HG02642 (cell line): ENCODE results near the gene WFDC10B.
"Not testable (repeated sequence)": the region's sequence is repeated elsewhere in the genome, so short reads cannot be mapped to it uniquely, and the experiment has no call there.

Experiments
- ATAC-seq: cut with Tn5 transposase; IDR thresholded peaks from one replicate; pipeline ENCODE4 v1.9.1; 2021; ENCODE audit warnings: mild to moderate bottlenecking; ENCODE audit not compliant: unreplicated experiment, poor library complexity

WFDC10B gene

DNA sequence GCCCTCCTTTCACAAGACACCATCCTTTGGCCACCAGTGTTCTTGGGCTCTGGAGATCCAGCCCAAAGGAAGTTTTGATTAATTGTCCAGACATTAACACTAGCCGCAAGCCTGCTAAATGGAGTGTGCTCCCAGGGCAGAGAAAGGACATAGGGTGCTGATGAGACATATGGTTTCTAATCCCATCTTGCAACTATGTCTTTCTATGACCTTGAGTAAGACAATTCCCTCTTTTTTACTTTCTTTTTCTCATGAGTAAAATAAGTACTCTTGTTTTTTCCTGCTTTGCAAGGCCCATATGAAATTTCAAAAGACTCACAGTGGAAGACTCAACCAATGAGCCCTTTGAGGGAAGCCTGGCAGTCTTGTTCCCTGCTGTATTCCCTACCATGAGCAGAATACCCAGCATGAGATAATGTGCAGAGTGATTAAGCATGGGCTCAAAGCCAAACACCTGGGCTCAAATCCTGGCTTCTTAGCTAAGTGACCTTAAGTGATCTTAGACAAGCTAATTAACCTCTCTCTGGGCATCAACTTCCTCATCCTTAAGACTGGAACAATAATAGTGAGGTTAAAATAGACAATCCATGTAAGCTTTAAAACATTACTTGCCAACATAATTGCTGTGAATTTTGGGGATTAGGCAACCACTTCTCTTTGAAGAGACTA is at the start of gene WFDC10B:
TSS of gene WFDC10B (minus strand) at position 51 of the 669 bp plus-strand sequence. CDS start 19,027 bp downstream, outside the sequence.
- no peak for ATAC-seq

DNA sequence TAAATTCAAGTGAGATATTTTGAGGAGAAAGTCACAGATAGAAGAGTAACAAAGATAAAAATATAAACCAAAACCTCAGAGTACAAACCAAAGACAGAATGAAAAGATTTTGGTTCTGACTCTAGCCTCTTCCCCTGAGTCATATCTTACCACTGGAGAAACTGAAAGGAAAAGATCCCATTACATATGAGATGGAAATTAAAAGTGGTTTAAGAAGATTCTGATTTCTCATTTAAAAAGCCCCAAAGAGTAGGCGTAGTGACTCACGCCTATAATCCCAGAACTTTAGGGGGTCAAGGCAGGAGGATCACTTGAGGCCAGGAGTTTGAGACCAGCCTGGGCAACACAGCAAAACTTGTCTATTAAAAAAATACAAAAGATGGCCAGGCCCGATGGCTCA is 47.9 kb upstream of the WFDC10B start:
- no peak for ATAC-seq

DNA sequence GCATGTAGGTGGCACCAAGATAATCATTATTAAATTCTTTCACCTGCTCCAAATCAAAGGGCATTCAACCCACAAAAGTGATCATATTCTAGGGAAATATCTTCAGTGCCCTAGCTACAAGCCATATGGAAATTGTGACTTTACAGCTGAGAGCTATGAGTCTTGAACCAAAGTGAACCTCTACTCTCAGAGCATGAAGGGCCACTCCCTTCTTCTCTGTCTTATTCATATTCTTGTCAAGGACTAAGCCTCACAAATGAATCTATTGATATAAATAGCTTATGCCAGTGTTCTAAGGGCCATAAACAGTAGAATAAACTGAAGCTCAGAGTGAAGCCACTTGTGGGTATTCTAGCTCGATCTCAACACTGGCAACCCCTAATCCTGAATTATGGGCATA is 46.9 kb upstream of the WFDC10B start:
- ATAC-seq, result no peak

DNA sequence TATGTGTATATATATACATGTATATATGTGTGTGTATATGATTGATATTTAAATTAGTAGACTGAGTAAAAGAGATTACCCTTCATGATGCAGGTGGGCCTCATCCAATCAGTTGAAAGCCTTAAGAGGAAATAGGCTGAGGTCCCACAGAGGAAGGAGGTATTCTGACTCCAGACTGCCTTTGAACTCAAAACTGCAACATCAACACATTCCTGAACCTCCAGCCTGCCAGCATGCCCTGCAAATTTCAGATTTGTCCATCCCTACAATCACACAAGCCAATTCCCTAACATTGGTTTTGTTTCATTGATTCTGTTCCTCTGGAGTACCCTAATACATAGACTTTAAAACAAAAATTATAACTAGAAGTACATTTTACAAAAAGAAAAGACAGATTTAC is 40.2 kb upstream of the WFDC10B start:
- ATAC-seq, result no peak

DNA sequence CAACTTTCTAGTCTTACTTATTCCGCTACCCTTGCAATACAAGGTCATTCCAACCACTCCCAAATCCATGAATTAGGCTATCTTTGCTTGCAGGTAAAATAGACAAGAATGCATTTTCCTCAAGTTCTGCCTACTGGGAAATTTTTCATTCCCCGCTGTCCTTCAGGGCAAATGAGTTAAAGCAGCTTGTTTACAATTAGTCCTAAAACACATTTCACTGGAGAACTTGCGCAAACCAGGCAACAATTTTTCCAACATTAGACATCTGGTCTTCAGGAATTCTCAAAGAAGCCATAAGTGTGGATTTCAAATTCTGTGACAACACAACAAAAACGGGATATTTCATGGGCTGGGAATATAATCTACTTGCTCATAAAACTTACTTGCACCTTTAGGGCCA is 37.8 kb upstream of the WFDC10B start:
- ATAC-seq, result no peak

DNA sequence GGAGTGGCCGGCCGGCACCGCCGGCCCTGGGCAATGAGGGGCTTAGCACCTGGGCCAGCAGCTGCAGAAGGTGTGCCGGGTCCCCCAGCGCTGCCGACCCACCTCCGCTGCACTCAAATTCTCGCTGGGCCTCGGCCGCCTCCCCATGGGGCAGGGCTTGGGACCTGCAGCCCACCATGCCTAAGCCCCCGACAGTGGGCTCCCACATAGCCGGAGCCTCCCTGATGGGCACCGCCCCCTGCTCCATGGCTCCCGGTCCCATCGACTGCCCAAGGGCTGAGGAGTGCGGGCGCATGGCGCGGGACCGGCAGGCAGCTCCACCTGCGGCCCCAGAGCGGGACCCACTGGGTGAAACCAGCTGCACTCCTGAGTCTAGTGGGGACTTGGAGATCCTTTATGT is 31.2 kb upstream of the WFDC10B start:
- ATAC-seq, result no peak

DNA sequence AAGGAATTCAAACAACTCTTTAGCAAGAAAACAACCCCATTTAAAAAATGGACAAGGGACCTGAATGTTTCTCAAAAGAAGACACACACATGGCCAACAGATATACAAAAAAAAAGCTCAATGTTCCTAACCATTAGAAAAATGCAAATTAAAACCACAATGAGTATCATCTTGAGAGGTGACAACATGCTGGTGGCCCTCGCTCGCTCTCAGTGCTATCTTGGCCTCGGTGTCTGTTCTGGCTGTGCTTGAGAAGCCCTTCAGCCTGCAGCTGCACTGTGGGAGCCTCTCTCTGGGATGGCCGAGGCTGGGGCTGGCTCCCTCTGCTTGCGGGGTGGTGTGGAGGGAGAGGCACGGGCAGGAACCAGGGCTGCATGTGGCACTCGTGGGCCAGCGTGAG is 30.7 kb upstream of the WFDC10B start:
- no peak for ATAC-seq

DNA sequence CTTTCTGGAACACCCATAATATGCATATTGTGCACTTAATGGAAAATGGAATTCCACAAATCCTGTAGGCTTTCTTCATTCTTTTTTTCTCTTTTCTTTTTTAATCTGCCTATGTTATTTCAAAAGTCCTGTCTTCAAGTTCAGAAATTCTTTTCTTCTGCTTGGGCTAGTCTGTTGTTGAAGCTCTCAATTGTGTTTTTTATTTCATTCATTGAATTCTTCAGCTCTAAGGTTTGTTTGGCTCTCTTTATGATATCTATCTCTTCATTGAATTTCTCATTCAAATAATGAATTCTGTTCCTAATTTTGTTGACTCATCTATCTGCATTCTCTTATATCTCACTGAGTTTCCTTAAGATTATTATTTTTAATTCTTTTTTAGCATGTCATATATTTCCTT is 27.4 kb upstream of the WFDC10B start:
- no peak for ATAC-seq

DNA sequence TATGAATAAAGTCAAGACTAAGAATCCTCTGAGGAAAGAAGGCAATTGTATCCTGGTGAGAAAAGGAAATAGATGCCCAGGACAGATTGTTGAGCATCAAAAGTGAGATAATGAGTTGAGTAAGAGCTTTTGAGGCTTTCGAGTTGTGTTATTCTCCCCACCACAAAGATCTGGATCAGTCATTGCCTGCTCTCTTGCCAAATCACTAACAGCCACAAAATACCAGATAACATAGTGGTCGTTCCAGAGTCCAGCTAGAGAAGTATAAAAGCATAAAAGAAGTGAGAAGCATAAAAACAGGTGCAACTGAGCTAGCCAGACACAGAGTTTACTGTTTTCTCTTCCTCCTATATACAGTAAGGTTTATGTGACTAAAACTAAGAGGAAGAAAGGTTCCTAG is 22.2 kb upstream of the WFDC10B start:
- no peak for ATAC-seq

DNA sequence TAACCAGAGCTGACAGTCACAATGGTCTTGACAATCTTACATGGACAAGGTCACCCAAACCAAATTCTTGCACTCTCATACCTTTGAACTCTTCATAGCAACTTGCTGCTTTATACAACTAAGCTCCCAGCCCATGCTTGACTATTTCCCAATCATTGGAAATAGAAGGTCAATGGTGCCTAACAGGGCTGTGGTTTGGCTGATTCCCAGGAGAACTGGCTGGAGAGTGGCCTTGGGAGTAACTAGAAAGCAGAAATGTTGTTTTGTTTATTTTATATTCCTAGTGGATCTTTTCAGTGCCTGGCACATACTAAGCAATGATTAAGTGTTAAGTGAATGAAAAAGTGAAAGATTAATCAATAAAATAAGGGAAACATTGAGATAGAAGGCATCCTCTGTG is 20.3 kb upstream of the WFDC10B start:
- no peak for ATAC-seq

DNA sequence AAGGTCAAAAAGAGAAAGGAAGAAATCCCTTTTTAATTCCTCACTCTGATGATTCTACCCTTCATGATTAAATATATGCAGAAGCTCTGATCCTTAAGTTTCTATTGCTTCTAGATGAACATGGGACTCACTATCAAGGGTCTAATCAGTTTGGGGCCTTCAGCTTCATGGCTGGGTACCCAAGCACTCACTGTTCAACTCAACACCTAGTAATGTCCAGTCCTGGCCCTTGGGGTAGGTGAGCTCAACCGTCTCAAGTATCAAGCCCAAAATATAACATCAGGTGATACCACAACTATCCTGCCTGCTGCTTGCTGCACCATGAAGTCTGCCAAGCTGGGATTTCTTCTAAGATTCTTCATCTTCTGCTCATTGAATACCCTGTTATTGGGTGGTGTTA is 17.2 kb upstream of the WFDC10B start, which contains the start of gene SPINT4:
TSS of gene SPINT4 (plus strand) at position 301 of the 400 bp plus-strand sequence. CDS start at position 322, 21 bp downstream.
- no peak for ATAC-seq

DNA sequence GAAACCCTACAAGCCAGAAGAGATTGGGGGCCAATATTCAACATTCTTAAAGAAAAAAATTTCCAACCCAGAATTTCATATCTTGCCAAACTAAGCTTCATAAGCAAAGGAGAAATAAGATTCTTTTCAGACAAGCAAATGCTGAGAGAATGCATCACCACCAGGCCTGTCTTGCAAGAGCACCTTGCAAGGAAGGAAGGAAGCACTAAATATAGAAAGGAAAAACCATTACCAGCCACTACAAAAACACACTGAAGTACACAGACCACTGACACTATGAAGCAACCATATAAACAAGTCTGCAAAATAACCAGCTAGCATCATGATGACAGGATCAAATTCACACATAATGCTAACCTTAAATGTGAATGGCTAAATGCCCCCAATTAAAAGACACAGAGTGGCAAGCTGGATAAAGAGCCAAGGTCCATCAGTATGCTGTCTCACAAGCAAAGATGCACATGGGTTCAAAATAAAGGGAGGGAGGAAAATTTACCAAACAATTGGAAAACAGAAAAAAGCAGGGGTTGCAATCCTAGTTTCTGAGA is 11.4 kb upstream of the WFDC10B start:
- ATAC-seq, result not testable (repeated sequence)

DNA sequence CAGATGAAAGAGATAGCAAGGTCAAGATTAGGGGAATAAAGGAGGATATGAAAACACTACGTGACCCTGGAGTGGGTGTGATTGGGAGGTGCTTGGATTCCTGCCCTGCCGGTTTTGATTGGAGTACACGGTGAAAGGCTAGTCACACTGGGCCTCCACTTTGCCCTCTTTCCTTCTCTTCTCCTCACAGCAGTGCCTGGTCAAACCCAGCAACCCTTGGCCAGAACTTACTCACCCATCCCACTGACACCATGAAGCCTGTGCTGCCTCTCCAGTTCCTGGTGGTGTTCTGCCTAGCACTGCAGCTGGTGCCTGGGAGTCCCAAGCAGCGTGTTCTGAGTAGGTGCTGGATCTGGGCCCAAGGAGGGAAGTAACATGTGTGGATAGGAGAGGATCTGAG is 2.9 kb downstream of the WFDC10B start, which contains the start of gene WFDC13:
TSS of gene WFDC13 (plus strand) at position 166 of the 400 bp plus-strand sequence. CDS start at position 252, 86 bp downstream.
- ATAC-seq, result no peak

DNA sequence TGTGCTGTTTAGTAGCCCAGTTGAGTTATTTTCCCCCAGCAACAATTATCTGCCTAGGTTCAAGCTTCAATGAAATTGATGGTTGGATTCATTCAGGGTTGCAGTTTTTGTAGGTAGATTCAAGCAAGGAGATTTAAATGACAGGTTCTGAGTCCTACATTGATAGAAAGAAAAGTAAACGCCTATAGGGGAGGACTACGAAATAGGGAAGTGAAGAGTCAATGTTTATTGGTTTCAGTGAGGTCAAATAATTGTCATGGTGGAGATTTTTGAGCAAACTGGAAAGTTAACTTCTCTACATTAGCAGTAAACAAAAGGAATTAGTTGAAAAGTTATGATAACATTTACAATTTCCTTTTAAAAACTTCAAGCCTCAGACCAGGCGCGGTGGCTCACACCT is 3.7 kb downstream of the WFDC10B start:
- no peak for ATAC-seq

DNA sequence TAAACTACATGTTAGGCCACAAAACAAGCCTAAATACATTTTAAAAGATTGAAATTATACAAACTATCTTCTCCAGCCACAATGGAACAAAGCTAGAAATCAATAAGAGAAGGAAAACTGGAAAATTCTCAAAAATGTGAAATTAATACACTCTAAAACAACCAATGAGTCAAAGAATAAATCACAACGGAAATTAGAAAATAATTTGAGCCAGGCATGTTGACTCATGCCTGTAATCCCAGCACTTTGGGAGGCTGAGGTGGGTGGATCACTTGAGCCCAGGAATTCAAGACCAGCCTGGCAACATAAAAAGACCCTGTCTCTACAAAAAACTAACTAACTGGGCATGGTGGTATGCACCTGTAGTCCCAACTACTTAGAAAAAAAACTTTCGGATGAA is 9.3 kb downstream of the WFDC10B start:
- ATAC-seq, result no peak

DNA sequence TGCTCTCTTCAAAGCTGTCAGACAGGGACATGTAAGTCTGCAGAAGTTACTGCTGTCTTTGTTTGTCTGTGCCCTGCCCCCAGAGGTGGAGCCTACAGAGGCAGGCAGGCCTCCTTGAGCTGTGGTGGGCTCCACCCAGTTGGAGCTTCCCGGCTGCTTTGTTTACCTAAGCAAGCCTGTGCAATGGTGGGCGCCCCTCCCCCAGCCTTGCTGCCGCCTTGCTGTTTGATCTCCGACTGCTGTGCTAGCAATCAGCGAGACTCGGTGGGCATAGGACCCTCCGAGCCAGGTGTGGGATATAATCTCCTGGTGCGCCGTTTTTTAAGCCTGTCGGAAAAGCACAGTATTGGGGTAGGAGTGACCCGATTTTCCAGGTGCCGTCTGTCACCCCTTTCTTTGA is 11.5 kb downstream of the WFDC10B start:
- ATAC-seq, result not testable (repeated sequence)

DNA sequence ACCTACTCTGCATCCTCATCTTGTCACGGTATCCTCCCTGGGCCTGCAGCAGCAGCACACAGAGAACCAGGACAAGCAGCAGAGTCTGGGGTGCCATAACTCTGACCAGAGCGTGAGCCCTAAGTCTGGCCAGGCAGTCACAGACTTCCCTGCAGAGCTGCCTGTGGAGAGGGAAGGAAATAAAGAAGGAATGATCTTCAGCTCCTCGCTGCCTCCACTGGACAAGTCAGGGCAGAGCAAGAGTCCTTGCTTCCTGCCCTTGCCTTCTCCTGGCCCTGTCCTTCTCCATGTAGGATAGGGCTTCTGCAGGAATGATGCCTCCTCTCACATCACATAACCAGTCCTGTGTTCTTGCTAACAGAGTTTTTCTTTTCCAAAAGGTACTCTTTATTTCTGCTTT is 18.9 kb downstream of the WFDC10B start:
- ATAC-seq, result no peak

DNA sequence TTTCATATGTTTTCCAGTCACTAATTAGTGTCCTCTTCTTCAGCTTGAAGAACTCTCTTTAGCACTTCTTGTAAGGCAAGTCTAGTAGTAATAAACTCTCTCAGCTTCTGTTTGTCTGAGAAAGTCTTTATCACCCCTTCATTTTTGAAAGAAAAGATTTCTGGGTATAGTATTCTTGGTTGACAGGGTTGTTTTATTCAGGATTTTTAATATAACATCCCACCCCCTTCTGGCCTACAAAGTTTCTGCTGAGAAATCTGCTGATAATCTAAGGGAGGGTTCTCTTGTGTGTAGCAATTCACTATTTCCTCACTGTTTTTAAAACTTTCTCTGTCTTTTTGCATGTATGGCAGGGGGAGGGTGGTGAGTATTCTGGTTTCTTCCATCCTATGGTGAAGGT is 25.2 kb downstream of the WFDC10B start:
- ATAC-seq, result no peak

DNA sequence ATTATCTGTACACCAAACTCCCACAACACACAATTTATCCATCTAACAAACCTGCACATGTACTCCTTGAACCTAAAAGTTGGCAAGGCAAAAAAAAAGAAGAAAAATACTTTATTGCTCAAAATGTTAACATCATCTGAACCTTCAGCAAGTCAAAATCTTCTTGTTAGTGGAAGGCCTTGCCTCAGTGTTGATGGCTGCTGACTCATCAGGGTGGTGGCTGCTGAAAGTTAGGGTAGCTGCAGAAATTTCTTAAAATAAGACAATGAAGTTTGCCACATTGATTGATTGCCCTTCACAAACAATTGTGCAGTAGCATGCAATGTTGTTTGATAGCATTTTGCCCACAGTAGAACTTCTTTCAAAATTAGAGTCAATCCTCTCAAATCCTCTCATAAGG is 32.1 kb downstream of the WFDC10B start:
- ATAC-seq, result no peak

DNA sequence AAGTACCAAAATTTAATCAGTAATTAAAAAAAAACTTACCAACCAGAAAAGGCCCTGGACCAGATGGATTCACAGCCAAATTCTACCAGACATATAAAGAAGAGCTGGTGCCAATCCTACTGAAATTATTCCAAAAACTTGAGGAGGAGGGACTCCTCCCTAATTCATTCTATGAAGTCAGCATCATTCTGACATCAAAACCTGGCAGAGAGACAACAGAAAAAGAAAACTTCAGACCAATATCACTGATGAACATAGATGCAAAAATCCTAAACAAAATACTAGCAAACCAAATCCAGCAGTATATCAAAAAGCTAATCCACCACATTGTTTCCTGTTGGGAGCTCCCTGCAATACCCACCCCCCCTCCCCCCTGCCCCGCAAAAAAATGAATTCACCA is 34.7 kb downstream of the WFDC10B start, which contains the start of gene WFDC11:
TSS of gene WFDC11 (minus strand) at position 101 of the 400 bp plus-strand sequence. CDS start 19,639 bp downstream, outside the sequence.
- no peak for ATAC-seq

DNA sequence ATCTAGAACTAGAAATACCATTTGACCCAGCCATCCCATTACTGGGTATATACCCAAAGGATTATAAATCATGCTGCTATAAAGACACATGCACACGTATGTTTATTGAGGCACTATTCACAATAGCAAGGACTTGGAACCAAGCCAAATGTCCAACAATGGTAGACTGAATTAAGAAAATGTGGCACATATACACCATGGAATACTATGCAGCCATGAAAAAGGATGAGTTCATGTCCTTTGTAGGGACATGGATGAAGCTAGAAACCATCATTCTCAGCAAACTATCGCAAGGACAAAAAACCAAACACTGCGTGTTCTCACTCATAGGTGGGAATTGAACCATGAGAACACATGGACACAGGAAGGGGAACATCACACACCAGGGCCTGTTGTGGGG is 47.8 kb downstream of the WFDC10B start:
- ATAC-seq, result not testable (repeated sequence)

DNA sequence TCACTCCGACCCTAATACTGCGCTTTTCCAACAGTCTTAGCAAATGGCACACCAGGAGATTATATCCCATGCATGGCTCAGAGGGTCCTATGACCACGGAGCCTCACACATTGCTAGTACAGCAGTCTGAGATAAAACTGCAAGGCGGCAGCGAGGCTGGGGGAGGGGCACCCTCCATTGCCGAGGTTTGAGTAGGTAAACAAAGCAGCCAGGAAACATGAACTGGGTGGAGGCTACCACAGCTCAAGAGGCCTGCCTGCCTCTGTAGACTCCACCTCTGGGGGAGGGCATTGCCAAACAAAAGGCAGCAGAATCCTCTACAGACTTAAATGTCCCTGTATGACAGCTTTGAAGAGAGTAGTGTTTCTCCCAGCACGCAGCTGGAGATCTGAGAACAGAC is 53.1 kb downstream of the WFDC10B start:
- not testable (repeated sequence) for ATAC-seq
